Right lobe of liver (tissue), 4 donors: Measurements from ENCODE around the gene HDAC1.

Experiments used
- CTCF ChIP-seq, 4 donors: fragments of 200-600 bp in 3 of 4; fragments of 450-650 bp in 1 of 4; IDR thresholded peaks; one replicate each; pipeline versions ENCODE4 v1.5.1 to v1.8.0; 2016 to 2022; ENCODE audit warnings: antibody characterized with exemption in 4 of 4, mild to moderate bottlenecking in 2 of 4
- POLR2A ChIP-seq: fragments of 450-650 bp; IDR thresholded peaks from one replicate; pipeline ENCODE4 v1.6.1; 2017; ENCODE audit warnings: antibody characterized with exemption, mild to moderate bottlenecking
- donor health status: DM: no; HTN: no; CAD: no.
- donor health status: DM: no; HTN: no; CAD: no.
- donor health status: DM: no; HTN: yes; CAD: no.

- TF ChIP-seq CTCF (IDR thresholded peaks at IDR 0.05) (no peak), POLR2A (no peak)
These were observed 26.4 kb downstream of the HDAC1 start for GRCh38 chr1:32318127-32318869.
